ENCODE measurements around the gene TMEM192. TPM values are rescaled to one million over a fixed set of nuclear protein-coding genes. Genes with fewer than 3 reads are reported as not detected.

The TMEM192 gene
- total and polyA plus RNA-seq, 2 of the 8 experiments (the other 6 are each of a cell fraction or from before 2014, with no cell fraction given) = 7.3 to 10.9 TPM

- H3K9me3 ChIP-seq (ENCODE audit: insufficient read depth in 2 of 2, low read depth in 1 of 2, low read length in 1 of 2) = no peaks in the 10 kb centered on the region
- H2AFZ ChIP-seq (ENCODE audit: low read length) = no peak overlapping the region
- no peaks in the 10 kb centered on the region for H4K20me1 ChIP-seq (replicated peaks in 1 of 2; ENCODE audit: control insufficient read depth in 1 of 2, insufficient read depth in 2 of 2, low read length in 2 of 2)
- no peak overlapping the region for H2BK12ac ChIP-seq (ENCODE audit: low read depth, low read length)
- no peak overlapping the region for H4K91ac ChIP-seq (replicated peaks; ENCODE audit: insufficient read length, low read length)
- no peak overlapping the region for H3K23ac ChIP-seq (ENCODE audit: insufficient read length)
- ChIA-PET POLR2A (ENCODE audit: partially characterized antibody) (no interaction called here), CTCF (ENCODE audit: partially characterized antibody) (no interaction called here)
- no peak overlapping the region for H3K4me2 ChIP-seq (ENCODE audit: insufficient read depth in 1 of 2, low read depth in 2 of 2, low read length in 2 of 2)
- DNase-seq (ENCODE audit: low read depth in 1 of 2, low spot score in 2 of 2) = no peak
- no peak overlapping the region for H3K9ac ChIP-seq (replicated peaks in 1 of 4; ENCODE audit: extremely low read depth in 1 of 4, low read depth in 3 of 4, low read length in 3 of 4)
- no peak overlapping the region for H4K5ac ChIP-seq (ENCODE audit: insufficient read length, low read depth, low read length)
- no peaks in the 10 kb centered on the region for H3K27me3 ChIP-seq (replicated peaks in 1 of 4; ENCODE audit: control insufficient read depth in 3 of 4, extremely low read depth in 1 of 4, insufficient read depth in 3 of 4, low read length in 3 of 4)
- 97% methylated on average over 2 of the region's 2 CpGs; no CpG with 5 or more reads in 1 of the 2 experiments for WGBS, 2 experiments (ENCODE audit: extremely low coverage in 1 of 2, insufficient coverage in 1 of 2, insufficient read length in 1 of 2, insufficient replicate concordance in 2 of 2, low coverage in 1 of 2, low lambda C conversion rate in 2 of 2, missing lambda C conversion rate in 1 of 2)
- H3K79me1 ChIP-seq (ENCODE audit: low read depth, low read length) = no peaks in the 10 kb centered on the region
- H3K4me3 ChIP-seq (ENCODE audit: extremely low read depth in 1 of 4, insufficient read depth in 2 of 4, low read depth in 3 of 4, low read length in 4 of 4) = no peak overlapping the region
- no peak overlapping the region for H2BK5ac ChIP-seq (ENCODE audit: low read depth, low read length)
- no peak overlapping the region for H3K27ac ChIP-seq (ENCODE audit: low read depth, low read length)
- no peak overlapping the region for H3K4ac ChIP-seq (replicated peaks; ENCODE audit: insufficient read length, low read depth, low read length)
- no peaks in the 10 kb centered on the region for H3K79me2 ChIP-seq (ENCODE audit: control insufficient read depth in 1 of 2, insufficient read depth in 2 of 2, low read length in 2 of 2)
- no peak overlapping the region for H2AK5ac ChIP-seq (ENCODE audit: low read depth, low read length)
- H2BK20ac ChIP-seq (ENCODE audit: low read length) = no peak overlapping the region
- no peak overlapping the region for H2BK15ac ChIP-seq (ENCODE audit: low read length)
- H3K14ac ChIP-seq (ENCODE audit: insufficient read length) = no peak overlapping the region
- H3K18ac ChIP-seq (ENCODE audit: extremely low read depth, low read length) = no peak overlapping the region
- H2BK120ac ChIP-seq (replicated peaks; ENCODE audit: low read depth, low read length) = no peak overlapping the region
- no peaks in the 10 kb centered on the region for H3K36me3 ChIP-seq (ENCODE audit: control insufficient read depth in 2 of 4, insufficient read depth in 4 of 4, low read length in 3 of 4)
- H3K56ac ChIP-seq (replicated peaks; ENCODE audit: insufficient read length, low read depth, low read length) = no peak overlapping the region
- H4K8ac ChIP-seq (ENCODE audit: extremely low read depth, insufficient read depth, low read length) = no peak overlapping the region
- FAIRE-seq = no peak
- H3K23me2 ChIP-seq (ENCODE audit: low read depth, low read length) = no peaks in the 10 kb centered on the region
- H3K4me1 ChIP-seq (replicated peaks in 1 of 4; ENCODE audit: control insufficient read depth in 3 of 4, insufficient read depth in 4 of 4, low read length in 3 of 4) = no peaks in the 10 kb centered on the region
- TF ChIP-seq KDM5A (IDR thresholded peaks at IDR 0.05; ENCODE audit: low read length) (no peak), BACH1 (IDR thresholded peaks at IDR 0.05; ENCODE audit: low read length) (no peak), JUN (IDR thresholded peaks at IDR 0.05; ENCODE audit: low read depth, low read length) (no peak), MAFK (IDR thresholded peaks at IDR 0.05; ENCODE audit: low read depth, low read length) (no peak), NANOG (IDR thresholded peaks at IDR 0.05; ENCODE audit: insufficient read depth, low read depth, low read length, poor library complexity, severe bottlenecking) (no peak), HDAC6 (IDR thresholded peaks at IDR 0.05; ENCODE audit: low read depth, low read length) (no peak), KDM1A (IDR thresholded peaks at IDR 0.05; ENCODE audit: borderline replicate concordance, low read length) (no peak), CBX5 (IDR thresholded peaks at IDR 0.05; ENCODE audit: low read depth, low read length) (no peak), RAD21 (IDR thresholded peaks at IDR 0.05 in 1 of 2, conservative IDR thresholded peaks at IDR 0.05 in 1 of 2; ENCODE audit: low read depth in 2 of 2, low read length in 2 of 2) (no peak), CEBPB (IDR thresholded peaks at IDR 0.05; ENCODE audit: low read depth, low read length) (no peak), TBP (IDR thresholded peaks at IDR 0.05; ENCODE audit: low read depth, low read length) (no peak), TAF7 (optimal IDR thresholded peaks at IDR 0.05; ENCODE audit: borderline replicate concordance, low read depth, low read length) (no peak), JUND (IDR thresholded peaks at IDR 0.05; ENCODE audit: low read length) (no peak), PHF8 (conservative IDR thresholded peaks at IDR 0.05; ENCODE audit: low read depth, low read length) (no peak)
Observed at GRCh38 chr4:165156906-165157305, 44.2 kb upstream of the TMEM192 start.

All from H1 (cell line).